HG03442 (cell line): ENCODE measurements around the gene RAD51B.

Experiments
- ATAC-seq: cut with Tn5 transposase; IDR thresholded peaks from one replicate; pipeline ENCODE4 v1.9.1; 2021; ENCODE audit warnings: mild to moderate bottlenecking, moderate library complexity; ENCODE audit not compliant: unreplicated experiment

RAD51B gene

GRCh38 chr14:68492381-68493151 is 673.0 kb downstream of the RAD51B start:
- ATAC-seq: no peak

GRCh38 chr14:68493152-68493911 is 673.8 kb downstream of the RAD51B start:
- no peak for ATAC-seq

GRCh38 chr14:68495101-68496039 is 675.8 kb downstream of the RAD51B start:
- ATAC-seq: peak; percentile 70

- no peak for ATAC-seq
These were observed 677.4 kb downstream of the RAD51B start for GRCh38 chr14:68497011-68497410.

- no peak for ATAC-seq
These were observed 679.9 kb downstream of the RAD51B start for GRCh38 chr14:68499451-68499850.

GRCh38 chr14:68501171-68501570 is 681.6 kb downstream of the RAD51B start:
- ATAC-seq: no peak

- no peak for ATAC-seq
These were observed 682.1 kb downstream of the RAD51B start for GRCh38 chr14:68501614-68502052.

GRCh38 chr14:68502230-68502629 is 682.7 kb downstream of the RAD51B start:
- ATAC-seq: no peak

- ATAC-seq: no peak
These were observed 683.7 kb downstream of the RAD51B start for GRCh38 chr14:68503186-68503825.

- no peak for ATAC-seq
These were observed 685.3 kb downstream of the RAD51B start for GRCh38 chr14:68504861-68505260.

- peak; percentile 29 for ATAC-seq
These were observed 686.6 kb downstream of the RAD51B start for GRCh38 chr14:68506021-68506644.

GRCh38 chr14:68506645-68507419 is 687.3 kb downstream of the RAD51B start:
- peak; percentile 57 for ATAC-seq

GRCh38 chr14:68507544-68508081 is 688.0 kb downstream of the RAD51B start:
- no peak for ATAC-seq

GRCh38 chr14:68508581-68508980 is 689.0 kb downstream of the RAD51B start:
- ATAC-seq: no peak

- ATAC-seq: no peak
These were observed 689.8 kb downstream of the RAD51B start for GRCh38 chr14:68509188-68509983.

- no peak for ATAC-seq
These were observed 690.9 kb downstream of the RAD51B start for GRCh38 chr14:68510201-68511128.
